ENCODE data around the gene SLC26A1. TPM values are rescaled to one million over a fixed set of nuclear protein-coding genes. Genes with fewer than 3 reads are reported as not detected.

SLC26A1 gene
- total RNA-seq, 1 experiment from 2014 or later = 0.85 TPM

- TF ChIP-seq USF2 (CRISPR knock-in tag; IDR thresholded peaks at IDR 0.05) (peak; percentile 63), ZNF138 (CRISPR knock-in tag; conservative IDR thresholded peaks at IDR 0.05) (no peak), TEAD1 (CRISPR knock-in tag; IDR thresholded peaks at IDR 0.05) (no peak; the same call in 1 of the 2 replicates), SOX15 (CRISPR knock-in tag; IDR thresholded peaks at IDR 0.05) (no peak), ZNF425 (CRISPR knock-in tag; conservative IDR thresholded peaks at IDR 0.05) (no peak), RORB (CRISPR knock-in tag; IDR thresholded peaks at IDR 0.05) (no peak)
- TF ChIP-seq, protein P1, sequence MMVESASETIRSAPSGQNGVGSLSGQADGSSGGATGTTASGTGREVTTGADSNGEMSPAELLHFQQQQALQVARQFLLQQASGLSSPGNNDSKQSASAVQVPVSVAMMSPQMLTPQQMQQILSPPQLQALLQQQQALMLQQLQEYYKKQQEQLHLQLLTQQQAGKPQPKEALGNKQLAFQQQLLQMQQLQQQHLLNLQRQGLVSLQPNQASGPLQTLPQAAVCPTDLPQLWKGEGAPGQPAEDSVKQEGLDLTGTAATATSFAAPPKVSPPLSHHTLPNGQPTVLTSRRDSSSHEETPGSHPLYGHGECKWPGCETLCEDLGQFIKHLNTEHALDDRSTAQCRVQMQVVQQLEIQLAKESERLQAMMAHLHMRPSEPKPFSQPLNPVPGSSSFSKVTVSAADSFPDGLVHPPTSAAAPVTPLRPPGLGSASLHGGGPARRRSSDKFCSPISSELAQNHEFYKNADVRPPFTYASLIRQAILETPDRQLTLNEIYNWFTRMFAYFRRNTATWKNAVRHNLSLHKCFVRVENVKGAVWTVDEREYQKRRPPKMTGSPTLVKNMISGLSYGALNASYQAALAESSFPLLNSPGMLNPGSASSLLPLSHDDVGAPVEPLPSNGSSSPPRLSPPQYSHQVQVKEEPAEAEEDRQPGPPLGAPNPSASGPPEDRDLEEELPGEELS (CRISPR knock-in tag; IDR thresholded peaks at IDR 0.05) = 0 out of 2 replicates have a peak, but pooled peaks have one; percentile 16
- TF ChIP-seq, protein P2, sequence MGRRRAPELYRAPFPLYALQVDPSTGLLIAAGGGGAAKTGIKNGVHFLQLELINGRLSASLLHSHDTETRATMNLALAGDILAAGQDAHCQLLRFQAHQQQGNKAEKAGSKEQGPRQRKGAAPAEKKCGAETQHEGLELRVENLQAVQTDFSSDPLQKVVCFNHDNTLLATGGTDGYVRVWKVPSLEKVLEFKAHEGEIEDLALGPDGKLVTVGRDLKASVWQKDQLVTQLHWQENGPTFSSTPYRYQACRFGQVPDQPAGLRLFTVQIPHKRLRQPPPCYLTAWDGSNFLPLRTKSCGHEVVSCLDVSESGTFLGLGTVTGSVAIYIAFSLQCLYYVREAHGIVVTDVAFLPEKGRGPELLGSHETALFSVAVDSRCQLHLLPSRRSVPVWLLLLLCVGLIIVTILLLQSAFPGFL (CRISPR knock-in tag; IDR thresholded peaks at IDR 0.05; ENCODE audit: borderline replicate concordance) = no peak
These were observed 10.3 kb upstream of the SLC26A1 start (continued) for GRCh38 chr4:1003271-1004070.

GRCh38 chr4:1002631-1003251 lies 9.5 kb upstream of the SLC26A1 start:
- Mint-ChIP-seq H3K27ac (no peak overlapping the region), H3K9me3 (peaks cover 7% of the 10 kb centered on the region; the same call in 1 of the 2 replicates), H3K36me3 (no peaks in the 10 kb centered on the region), H3K4me1 (no peaks in the 10 kb centered on the region), H3K4me3 (no peak overlapping the region), H3K27me3 (ENCODE audit: low read depth) (peaks cover 85% of the 10 kb centered on the region)
- ChIA-PET CTCF (interaction anchor here (0.9 to 1.4 kb wide), 3 partner anchors 16 to 319 kb away, joined by 3 to 5 read pairs (median 3); partner anchors contain the start of gene IDUA), POLR2A (interaction anchor here (1.2 kb wide), 1 partner anchor 15 kb away, joined by 4 read pairs; no protein-coding TSS in a partner anchor)
- TF ChIP-seq, protein P3, sequence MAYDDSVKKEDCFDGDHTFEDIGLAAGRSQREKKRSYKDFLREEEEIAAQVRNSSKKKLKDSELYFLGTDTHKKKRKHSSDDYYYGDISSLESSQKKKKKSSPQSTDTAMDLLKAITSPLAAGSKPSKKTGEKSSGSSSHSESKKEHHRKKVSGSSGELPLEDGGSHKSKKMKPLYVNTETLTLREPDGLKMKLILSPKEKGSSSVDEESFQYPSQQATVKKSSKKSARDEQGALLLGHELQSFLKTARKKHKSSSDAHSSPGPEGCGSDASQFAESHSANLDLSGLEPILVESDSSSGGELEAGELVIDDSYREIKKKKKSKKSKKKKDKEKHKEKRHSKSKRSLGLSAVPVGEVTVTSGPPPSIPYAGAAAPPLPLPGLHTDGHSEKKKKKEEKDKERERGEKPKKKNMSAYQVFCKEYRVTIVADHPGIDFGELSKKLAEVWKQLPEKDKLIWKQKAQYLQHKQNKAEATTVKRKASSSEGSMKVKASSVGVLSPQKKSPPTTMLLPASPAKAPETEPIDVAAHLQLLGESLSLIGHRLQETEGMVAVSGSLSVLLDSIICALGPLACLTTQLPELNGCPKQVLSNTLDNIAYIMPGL (CRISPR knock-in tag; IDR thresholded peaks at IDR 0.05) = 0 out of 2 replicates have a peak, but pooled peaks have one; percentile 5
- TF ChIP-seq FOXK1 (CRISPR knock-in tag; IDR thresholded peaks at IDR 0.05) (0 out of 2 replicates have a peak, but pooled peaks have one; percentile 0), MXD4 (CRISPR knock-in tag; IDR thresholded peaks at IDR 0.05; ENCODE audit: borderline replicate concordance) (no peak), E2F5 (CRISPR knock-in tag; IDR thresholded peaks at IDR 0.05) (0 out of 2 replicates have a peak, but pooled peaks have one; percentile 20), TCF7 (CRISPR knock-in tag; IDR thresholded peaks at IDR 0.05; ENCODE audit: low read depth) (no peak), NFATC4 (CRISPR knock-in tag; IDR thresholded peaks at IDR 0.05) (no peak)
- TF ChIP-seq, protein P4, sequence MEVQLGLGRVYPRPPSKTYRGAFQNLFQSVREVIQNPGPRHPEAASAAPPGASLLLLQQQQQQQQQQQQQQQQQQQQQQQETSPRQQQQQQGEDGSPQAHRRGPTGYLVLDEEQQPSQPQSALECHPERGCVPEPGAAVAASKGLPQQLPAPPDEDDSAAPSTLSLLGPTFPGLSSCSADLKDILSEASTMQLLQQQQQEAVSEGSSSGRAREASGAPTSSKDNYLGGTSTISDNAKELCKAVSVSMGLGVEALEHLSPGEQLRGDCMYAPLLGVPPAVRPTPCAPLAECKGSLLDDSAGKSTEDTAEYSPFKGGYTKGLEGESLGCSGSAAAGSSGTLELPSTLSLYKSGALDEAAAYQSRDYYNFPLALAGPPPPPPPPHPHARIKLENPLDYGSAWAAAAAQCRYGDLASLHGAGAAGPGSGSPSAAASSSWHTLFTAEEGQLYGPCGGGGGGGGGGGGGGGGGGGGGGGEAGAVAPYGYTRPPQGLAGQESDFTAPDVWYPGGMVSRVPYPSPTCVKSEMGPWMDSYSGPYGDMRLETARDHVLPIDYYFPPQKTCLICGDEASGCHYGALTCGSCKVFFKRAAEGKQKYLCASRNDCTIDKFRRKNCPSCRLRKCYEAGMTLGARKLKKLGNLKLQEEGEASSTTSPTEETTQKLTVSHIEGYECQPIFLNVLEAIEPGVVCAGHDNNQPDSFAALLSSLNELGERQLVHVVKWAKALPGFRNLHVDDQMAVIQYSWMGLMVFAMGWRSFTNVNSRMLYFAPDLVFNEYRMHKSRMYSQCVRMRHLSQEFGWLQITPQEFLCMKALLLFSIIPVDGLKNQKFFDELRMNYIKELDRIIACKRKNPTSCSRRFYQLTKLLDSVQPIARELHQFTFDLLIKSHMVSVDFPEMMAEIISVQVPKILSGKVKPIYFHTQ (CRISPR knock-in tag; IDR thresholded peaks at IDR 0.05) = no peak
- DNase-seq (ENCODE audit: low spot score) (peak; percentile 41), ATAC-seq (peak; percentile 36)
